ENCODE data around the gene ANKRD31.

GRCh38 chr5:75023368-75024159 is 213.1 kb downstream of the ANKRD31 start:
- no peak for TF ChIP-seq PAX5 (IDR thresholded peaks at IDR 0.05; ENCODE audit: insufficient read depth, low read length, severe bottlenecking)
- no peak for TF ChIP-seq SPI1 (IDR thresholded peaks at IDR 0.05; ENCODE audit: low read depth, low read length)
- TF ChIP-seq POLR2AphosphoS5 (IDR thresholded peaks at IDR 0.05; ENCODE audit: low read depth, low read length) = no peak
- no peak for TF ChIP-seq POLR2A (IDR thresholded peaks at IDR 0.05; ENCODE audit: low read depth, low read length)
- no peak for TF ChIP-seq POU2F2 (IDR thresholded peaks at IDR 0.05; ENCODE audit: low read depth, low read length)

All from GM12891 (cell line).